Stomach (tissue), 4 donors: ENCODE measurements around the gene ZMYND10.

Experiments used
- EP300 ChIP-seq: sonication (generic); formaldehyde crosslinking; IDR thresholded peaks from one replicate; pipeline ENCODE4 v1.6.1; 2017; ENCODE audit warnings: antibody characterized with exemption
- POLR2A ChIP-seq, 4 donors: fragments of 450-650 bp; IDR thresholded peaks; one replicate each; pipeline ENCODE4 v1.6.1; 2016; ENCODE audit warnings: antibody characterized with exemption in 4 of 4, control low read depth in 2 of 4, mild to moderate bottlenecking in 1 of 4, moderate library complexity in 1 of 4
- POLR2AphosphoS5 ChIP-seq, 3 donors: sonication (generic); formaldehyde crosslinking; IDR thresholded peaks; one replicate each; pipeline ENCODE4 v1.6.1; 2016; ENCODE audit warnings: antibody characterized with exemption in 3 of 3
- TF ChIP-seq, protein P1 (sequence below), 7 experiments: fragments of 450-650 bp in 4 of 7; fragments of 200-600 bp in 3 of 7; sonication (generic) in 3 of 7; IDR thresholded peaks; one replicate each; pipeline ENCODE4 v1.5.1; 2016 to 2019; ENCODE audit warnings: antibody characterized with exemption in 7 of 7, control low read depth in 2 of 7, mild to moderate bottlenecking in 1 of 7

DNA sequence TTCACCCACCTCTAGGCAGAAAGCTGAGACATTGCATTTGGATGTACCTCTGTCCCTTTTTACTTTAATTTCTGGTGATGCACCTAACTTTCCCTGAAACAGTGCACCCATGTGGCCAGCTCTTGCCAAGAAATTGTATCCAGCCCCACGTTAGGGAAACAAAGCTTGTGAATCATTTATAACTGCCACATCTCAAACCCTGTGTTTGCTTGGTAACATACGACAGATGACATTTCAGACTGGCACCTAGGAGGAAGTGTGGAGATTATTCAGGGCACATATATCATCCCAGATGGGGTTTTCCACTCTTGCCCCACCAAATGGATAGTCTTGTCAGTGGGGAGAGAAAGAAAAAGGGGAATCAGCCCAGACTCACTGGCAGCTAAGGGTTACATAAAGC lies 7.2 kb upstream of the ZMYND10 start:
- TF ChIP-seq, protein P1, sequence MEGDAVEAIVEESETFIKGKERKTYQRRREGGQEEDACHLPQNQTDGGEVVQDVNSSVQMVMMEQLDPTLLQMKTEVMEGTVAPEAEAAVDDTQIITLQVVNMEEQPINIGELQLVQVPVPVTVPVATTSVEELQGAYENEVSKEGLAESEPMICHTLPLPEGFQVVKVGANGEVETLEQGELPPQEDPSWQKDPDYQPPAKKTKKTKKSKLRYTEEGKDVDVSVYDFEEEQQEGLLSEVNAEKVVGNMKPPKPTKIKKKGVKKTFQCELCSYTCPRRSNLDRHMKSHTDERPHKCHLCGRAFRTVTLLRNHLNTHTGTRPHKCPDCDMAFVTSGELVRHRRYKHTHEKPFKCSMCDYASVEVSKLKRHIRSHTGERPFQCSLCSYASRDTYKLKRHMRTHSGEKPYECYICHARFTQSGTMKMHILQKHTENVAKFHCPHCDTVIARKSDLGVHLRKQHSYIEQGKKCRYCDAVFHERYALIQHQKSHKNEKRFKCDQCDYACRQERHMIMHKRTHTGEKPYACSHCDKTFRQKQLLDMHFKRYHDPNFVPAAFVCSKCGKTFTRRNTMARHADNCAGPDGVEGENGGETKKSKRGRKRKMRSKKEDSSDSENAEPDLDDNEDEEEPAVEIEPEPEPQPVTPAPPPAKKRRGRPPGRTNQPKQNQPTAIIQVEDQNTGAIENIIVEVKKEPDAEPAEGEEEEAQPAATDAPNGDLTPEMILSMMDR (IDR thresholded peaks at IDR 0.05) = no peak
- TF ChIP-seq POLR2A (IDR thresholded peaks at IDR 0.05) (no peak), POLR2AphosphoS5 (IDR thresholded peaks at IDR 0.05) (no peak), EP300 (no peak)
